ENCODE results near the gene IFNAR1.

- TF ChIP-seq LARP7 (IDR thresholded peaks at IDR 0.05) (no peak), CTCF (IDR thresholded peaks at IDR 0.05 in 2 of 3, conservative IDR thresholded peaks at IDR 0.05 in 1 of 3; ENCODE audit: insufficient read depth in 2 of 3, low read depth in 1 of 3, low read length in 3 of 3) (no peak), CHD2 (IDR thresholded peaks at IDR 0.05; ENCODE audit: low read depth, low read length) (no peak), ZBTB40 (IDR thresholded peaks at IDR 0.05) (no peak), ZBTB40 (CRISPR knock-in tag; IDR thresholded peaks at IDR 0.05) (no peak)
These were observed 35.5 kb downstream of the IFNAR1 start for GRCh38 chr21:33360281-33360680.
